Skeletal muscle cell (primary cell): ENCODE measurements around the gene PBXIP1.

Experiments
- DNase-seq: peaks from one replicate; pipeline ENCODE4 v3.0.0-alpha.2; 2010; ENCODE audit warnings: low read depth
- H3K4me3 ChIP-seq: 2 replicates; pipeline ENCODE4 v1.5.1; 2011; ENCODE audit warnings: low read depth, mild to moderate bottlenecking, control low read depth, low read length, moderate library complexity

Gene PBXIP1

DNA sequence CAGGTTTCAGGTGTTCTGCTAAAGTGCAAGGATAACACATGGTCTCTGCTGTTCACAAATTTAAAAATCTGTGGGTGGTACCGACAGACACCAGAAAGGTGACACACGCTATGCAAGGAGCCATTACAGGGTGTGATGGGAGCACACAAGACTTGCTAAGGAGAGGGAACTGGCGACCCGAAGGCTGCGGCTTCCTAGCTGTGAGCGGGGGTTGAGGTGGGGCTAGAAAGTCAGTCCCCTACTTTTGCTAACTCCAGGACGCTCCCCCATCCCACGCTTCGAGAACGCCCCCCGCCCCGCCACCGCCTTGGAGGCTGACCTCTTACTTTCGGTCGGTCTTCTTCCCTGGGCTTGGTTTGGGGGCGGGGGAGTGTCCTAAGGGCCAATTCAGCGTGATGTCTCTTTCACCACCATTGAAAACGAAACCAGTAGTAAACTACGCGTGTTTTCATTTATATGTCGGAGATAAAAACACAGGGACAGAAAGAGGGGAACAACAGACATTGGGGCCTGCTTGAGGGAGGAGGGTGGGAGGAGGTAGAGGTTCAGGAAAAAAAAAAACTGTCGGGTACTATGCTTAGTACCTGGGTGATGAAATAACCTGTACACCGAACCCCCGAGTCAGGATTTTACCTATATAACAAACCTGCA lies 19.6 kb upstream of the PBXIP1 start:
- DNase-seq: no peak
- H3K4me3 ChIP-seq: peak overlapping the region; percentile 72

DNA sequence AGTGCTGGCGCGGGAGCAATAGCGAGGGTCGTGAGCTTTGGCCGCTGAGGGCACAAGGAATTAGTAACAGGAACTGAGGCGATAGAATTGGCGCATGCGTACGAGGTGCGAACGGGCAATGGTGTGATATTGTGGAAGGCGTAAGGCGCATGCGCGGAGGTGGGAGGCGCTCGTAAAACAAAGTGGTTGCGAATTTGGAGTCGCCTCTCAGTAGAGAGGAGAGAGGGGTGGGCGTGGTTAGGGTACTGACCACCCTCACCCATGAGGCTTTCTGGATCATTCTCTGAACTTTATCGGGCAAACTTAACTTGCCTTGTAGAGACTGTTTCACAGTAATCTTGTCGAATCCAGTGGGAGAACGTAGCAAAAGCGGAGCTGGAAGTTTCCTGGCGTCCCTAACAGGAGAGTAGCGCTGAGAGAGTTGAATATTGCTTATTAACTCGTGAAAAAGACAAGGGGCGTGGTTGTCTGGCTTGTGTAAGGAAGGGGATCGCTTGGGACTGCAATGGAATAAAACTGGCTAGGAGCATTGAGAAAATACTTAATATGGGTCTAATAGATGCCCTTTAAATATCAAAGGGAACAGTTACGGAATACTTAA lies 19.0 kb upstream of the PBXIP1 start:
- H3K4me3 ChIP-seq: peak overlapping the region; percentile 72
- peak; percentile 73 for DNase-seq

DNA sequence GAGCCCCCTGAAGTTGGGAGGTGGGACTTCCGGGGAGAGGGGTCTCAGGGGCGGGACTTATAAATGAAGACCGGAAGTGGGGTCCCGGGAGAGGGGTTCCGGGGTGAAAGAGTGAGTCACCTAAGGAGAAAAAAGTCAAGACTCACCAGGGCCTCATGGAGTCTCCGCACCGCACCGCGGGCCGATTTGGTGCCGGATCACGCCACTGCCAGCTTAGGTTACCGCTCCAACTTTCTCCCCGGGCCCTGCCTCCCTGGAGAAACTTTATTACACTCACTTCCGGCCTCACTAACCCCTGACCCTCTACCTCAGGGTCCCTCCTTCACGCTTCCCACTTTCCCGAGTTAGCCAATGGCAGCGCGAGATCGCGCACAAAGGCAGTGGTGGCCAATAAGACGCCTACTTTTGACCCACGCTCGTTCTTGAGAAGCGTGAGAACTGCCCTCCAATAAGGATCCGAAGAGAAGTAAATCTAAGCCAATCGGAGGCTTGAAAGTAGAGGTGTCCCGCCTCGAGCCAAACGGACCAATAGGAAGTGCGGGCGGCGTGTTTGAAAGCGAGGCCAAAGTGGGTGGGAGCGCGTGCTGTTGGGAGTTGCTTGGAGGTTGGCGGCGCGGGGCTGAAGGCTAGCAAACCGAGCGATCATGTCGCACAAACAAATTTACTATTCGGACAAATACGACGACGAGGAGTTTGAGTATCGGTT lies 18.4 kb upstream of the PBXIP1 start, which contains the start of gene CKS1B:
CKS1B (plus strand) TSS at position 580 of the 706 bp plus-strand sequence; CDS start at position 645, 65 bp downstream.
- H3K4me3 ChIP-seq: peak within 1 kb of the TSS; percentile 72
- DNase-seq: peak; percentile 100

DNA sequence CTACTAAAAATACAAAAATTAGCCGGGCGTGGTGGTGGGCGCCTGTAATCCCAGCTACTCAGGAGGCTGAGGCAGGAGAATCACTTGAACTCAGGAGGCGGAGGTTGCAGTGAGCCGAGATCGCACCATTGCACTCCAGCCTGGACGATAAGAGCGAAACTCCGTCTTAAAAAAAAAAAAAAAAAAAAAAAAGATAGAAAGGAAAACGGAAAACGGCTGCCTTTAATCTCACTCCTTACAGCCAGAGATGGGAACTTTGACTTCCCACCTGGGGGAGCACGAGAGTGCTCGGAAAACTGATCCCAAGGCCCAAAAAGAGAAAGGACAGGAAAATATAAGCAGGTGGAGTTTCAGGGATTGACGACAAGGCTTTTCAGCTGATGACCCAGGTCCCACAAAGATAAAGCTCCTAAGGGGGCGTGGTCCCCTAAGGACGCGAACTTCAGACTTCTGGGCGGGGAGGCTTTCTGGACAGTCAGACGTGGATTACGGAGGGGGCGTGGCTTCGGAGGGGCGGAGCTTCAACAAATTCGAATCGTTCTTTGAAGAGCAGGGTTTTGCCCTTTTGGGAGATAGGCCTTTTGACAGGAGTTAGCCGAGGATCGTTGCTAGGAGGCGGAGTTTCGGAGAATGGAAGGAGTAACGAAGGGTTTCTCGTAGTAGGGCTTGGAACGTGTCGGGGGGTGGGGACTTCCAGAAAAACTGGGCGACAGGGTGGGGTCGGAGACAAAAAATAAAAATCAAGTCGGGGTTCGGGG lies 17.6 kb upstream of the PBXIP1 start:
- DNase-seq: peak; percentile 82
- peak overlapping the region; percentile 72 for H3K4me3 ChIP-seq

DNA sequence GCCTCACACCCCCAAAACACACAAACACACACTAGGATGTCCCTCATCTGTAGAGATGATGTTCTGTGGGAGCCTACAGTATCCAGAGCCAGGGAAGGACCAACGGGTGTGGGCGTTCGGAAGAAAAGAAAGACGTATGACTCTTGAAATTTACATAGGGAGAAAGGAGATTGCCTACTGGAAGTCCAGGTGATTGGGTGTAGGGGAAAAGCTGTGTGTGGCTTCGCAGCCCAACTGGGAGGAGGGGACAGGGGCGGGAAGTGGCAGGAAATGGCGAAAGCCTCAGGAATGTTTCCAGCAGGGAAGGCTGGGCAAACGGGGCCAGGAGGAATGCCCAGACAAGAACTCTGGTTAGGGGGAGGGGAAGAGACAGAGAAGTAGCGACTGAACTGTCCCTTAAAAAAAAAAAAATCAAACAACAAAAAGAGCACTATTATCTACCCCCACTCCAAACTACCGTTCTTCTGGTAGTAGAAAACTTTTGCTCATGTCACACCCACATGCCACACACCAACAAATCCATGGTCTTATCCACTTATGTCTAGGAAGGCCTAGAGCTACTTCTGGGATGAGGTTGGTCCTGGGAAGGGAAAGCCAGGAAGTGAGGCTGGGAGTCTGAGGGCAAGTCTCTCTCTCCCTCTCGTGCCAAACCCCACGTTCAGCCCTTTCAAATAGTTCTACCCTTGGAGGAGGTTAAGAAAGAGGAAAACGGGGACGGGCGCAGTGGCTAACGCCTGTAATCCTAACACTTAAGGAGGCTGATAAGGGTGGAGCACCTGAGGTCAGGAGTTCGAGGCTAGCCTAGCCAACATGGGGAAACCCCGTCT lies 16.8 kb upstream of the PBXIP1 start:
- peak; percentile 86 for DNase-seq
- H3K4me3 ChIP-seq: peak overlapping the region; percentile 72

DNA sequence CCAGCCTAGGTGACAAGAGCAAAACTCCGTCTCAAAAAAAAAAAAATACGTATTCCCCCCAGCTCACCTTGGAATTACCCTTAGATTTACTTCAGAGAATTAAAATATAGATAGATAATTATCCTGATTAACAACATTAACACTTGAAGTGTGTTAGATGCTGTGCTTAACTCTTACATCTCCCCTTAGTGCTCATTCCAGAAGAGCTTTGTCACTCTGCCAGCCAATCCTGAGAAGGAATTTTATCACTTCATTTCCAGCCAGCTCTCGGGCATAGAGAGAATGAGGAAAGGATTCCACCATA lies 16.3 kb upstream of the PBXIP1 start:
- no peak for DNase-seq
- H3K4me3 ChIP-seq: peak overlapping the region; percentile 39

DNA sequence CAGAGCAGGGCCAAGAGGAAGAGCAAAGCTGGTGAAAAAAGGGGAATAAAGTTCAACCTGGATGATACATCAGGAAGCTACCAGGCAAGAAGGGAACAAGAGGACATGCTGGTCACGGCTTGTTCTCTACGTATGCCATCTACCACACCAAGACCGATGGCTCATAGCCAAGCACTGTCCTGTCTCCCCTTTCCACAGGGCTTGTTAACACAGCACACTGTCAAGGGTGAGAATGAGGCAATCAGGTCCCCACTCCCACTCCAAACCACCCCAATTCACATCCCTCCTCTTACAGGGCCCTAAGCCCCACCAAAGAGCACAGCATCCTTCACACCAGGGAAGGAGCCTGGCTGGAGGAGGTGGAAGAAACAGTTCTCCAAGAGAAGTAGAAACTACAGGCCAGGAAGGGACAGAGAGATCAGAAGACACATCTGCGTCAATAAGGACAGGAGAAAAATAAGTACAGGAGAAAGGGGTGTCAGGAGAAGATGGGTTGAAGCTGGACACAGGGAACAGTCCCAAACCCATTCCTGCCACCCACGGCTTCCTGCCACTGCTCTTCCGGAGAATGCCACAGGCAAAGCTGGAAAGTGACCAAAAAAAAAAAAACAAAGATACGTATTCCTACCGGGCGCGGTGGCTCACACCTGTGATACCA lies 15.6 kb upstream of the PBXIP1 start:
- peak overlapping the region; percentile 94 for H3K4me3 ChIP-seq
- DNase-seq: no peak

DNA sequence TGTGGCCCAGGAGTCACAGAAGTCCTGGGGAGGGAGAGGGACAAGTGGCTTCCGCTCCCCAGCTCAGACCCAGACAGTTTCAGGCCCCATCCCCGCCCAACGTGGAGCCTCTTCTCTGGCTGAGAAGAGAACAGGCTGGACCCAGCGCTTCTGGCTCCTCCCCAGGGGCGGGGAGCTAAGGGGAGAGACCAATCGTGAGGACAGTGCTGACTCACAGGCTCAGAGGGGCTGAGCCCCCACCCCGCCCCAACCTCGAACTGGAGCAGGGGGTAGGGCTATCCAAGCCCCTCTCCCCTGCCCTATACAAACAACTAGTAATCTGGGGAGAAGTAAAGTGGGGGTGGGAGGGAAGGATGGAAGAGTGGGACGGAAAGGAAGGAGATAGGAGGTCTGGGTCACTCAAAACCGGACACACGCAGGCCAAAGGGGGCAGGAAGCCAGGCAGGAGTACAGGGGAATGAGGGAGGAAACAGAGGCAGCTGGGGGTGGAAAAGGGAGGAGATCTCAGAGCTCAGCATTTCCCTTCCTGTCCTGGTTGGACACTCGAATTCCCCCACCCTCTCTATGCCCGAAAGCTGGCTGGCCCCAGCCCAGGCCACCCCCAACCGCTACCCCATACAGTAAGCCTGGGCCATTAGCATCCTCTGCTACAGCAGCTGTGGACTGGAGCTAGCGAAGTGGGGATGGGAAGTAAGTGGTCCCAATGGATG lies 14.9 kb upstream of the PBXIP1 start, which contains the start of gene SHC1:
SHC1 (minus strand) TSS at position 117 of the 710 bp plus-strand sequence. CDS start 221 bp downstream, outside the sequence.
- peak; percentile 84 for DNase-seq
- H3K4me3 ChIP-seq: peak within 1 kb of the TSS; percentile 94

DNA sequence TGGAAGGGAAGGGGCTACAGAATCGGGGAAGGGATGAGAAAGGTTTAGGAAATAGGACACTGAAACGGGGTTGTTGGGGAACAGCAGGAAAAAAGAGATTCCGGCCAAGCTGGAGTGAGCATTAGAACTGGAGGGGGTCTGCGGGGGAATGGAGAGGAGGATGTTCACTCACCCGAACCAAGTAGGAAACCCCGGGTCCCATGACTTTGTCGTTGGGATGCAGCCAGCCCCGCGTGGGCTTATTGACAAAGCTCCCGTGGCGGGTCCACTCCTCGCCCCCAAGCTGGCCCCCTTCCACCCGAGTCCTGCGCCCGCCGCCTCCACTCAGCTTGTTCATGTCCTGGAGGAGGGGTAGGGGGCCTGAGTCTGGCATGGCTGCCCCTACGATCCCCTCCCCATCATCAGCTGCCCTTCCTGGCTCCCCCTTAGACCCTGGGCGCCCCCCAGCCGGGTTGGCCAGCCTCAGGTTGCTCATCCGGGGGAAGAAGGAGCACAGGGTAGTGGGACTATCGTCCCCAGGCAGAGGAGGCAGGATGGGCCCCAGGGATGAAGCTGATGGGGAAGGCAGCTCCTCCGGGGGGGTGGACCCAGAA lies 14.1 kb upstream of the PBXIP1 start:
- H3K4me3 ChIP-seq: peak overlapping the region; percentile 94
- DNase-seq: no peak

DNA sequence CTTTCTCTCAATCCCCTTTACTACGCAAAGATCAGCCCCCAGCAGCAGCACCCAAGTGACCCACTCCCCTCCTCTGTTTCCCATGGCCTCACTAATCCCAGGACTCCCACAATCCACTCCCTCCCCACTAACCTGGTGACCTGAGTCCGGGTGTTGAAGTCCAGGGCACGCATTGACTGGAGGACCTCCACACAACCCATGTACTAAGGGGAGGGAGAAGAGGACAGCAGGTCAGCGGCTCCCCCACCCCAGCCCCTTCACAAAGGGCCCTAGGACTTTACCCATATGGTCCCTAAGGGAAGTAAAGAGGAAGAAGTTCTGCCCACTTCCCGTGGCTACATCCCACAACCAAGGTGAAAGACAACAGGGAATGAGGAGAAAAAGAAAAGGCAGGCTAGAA lies 13.3 kb upstream of the PBXIP1 start:
- DNase-seq: no peak
- H3K4me3 ChIP-seq: peak overlapping the region; percentile 94

DNA sequence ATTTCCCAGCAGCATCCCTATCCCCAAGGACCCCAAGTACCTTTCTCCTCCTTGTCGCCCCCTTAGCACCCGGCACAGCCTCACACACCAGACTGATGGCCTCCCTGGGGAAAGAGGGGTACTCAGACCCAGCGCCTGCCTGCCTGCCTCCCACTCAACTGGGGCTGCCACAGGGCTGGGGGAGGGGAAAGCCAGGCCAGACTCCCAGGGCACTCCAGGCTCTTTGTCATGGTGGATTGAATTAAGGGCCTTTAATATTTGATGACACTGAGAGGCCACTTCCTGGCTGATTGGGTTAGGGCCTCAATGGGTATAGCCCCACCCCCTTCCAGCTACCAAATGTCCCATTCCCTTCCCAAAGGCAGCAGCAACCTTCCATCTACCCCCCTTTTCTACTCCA lies 12.8 kb upstream of the PBXIP1 start:
- no peak for DNase-seq
- peak overlapping the region; percentile 94 for H3K4me3 ChIP-seq

DNA sequence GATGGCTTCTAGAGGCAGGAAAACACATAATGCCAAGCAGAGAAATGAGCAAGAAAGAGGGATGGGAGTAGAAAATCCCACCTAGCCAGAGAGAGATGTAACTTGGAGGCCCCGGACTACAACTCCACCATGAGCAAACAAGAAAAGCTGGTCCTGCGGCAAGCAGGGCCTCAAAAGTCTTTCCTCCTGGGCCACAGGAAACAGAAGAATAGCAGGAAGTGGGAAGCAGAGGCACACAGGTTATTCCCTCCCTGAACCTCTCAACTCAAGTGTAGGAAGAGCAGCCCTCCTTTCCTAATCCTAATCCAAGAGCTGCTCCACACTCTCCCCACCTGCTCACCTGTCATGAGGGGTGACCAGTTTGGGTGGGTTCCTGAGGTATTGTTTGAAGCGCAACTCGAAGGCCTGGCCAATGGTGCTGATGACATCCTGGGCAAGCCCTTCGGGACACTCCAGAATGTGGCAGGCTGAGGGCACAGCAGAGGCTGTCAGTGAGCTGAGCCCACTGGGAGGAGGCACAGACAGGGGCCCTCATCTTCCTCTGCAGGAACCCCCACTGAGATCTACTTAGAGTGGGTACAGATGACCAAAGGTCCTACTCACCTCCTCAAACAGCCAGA lies 11.5 kb upstream of the PBXIP1 start:
- DNase-seq: no peak
- peak overlapping the region; percentile 94 for H3K4me3 ChIP-seq

DNA sequence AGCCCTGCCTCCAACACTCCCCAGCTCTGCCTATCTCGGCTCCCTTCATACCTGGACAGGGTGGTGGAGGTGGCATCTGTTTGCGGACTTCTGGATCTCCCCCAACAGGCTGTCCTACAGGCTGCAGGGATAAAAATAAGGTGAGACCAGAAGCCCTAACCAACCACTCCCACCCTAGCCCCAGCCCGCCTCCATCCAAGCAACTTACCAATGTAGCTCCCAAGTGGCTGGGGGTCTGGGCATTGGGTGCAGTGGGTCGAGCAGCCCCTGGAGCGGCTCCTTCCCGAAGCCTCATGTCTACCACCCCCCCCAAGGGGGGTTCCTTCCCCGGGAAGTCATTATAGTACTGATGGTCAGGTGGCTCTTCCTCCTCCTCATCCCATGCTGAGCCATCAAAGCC lies 10.2 kb upstream of the PBXIP1 start:
- H3K4me3 ChIP-seq: no peak overlapping the region
- DNase-seq: no peak

DNA sequence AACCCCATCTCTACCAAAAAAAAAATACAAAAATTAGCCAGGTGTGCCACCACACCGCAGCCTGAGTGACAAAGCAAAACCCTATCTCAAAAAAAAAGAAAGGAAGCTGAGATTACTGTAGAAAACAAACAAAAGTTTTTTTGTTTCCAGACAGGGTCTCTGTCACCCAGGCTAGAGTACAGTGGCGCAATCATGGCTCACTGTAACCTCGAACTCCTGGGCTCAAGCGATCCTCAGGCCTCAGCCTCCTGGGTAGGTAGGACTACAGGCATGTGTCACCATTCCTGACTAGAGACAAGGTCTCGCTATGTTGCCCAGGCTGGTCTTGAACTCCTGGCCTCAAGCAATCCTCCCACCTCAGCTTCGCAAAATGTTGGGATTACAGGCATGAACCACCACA lies 8.5 kb upstream of the PBXIP1 start:
- no peak for DNase-seq
- H3K4me3 ChIP-seq: no peak overlapping the region

DNA sequence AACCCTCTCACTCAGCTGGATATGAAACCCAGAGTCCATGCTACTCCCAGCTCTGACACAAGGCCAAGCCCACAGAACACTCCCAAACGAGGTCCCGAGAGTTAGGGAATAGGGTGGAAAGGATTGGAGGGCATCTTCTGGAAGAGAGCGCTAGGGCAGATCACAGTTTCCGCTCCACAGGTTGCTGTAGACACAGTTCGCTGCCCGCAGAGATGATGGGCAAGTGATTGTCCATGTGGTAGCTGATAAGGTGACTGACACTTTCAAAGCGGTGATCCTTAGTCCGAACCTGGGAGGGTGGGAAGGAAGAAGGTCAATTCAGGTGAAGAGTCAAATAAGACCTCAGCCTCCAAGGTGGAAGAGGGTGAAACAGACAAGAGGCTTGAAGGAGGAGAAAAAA lies 7.7 kb upstream of the PBXIP1 start:
- no peak overlapping the region for H3K4me3 ChIP-seq
- DNase-seq: no peak

DNA sequence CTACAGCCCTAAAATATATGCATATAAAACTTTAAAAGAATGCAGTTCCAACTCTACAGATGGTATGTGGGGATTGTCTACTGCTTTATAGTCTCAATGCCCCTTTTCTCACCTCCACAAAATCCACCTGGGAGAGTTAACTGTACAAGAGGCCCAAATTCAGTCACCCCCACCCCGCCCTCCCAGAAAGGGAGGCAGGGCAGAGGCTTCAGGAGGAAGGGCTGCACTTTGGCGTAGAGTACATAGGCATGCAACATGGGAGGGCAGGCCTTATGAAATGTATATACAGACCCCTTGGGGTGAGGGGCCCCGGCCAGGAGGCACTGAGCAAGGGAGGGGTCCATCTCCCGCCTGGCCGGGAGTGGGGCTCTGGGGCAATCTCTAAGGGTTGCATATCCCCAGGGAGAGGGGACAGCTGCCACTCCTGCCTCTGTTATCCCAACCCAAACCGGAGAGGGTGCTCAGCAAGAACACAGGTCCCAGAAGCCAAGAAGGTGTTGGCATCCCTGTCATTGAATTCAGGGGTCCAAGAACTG lies 7.0 kb upstream of the PBXIP1 start:
- H3K4me3 ChIP-seq: no peak overlapping the region
- no peak for DNase-seq

DNA sequence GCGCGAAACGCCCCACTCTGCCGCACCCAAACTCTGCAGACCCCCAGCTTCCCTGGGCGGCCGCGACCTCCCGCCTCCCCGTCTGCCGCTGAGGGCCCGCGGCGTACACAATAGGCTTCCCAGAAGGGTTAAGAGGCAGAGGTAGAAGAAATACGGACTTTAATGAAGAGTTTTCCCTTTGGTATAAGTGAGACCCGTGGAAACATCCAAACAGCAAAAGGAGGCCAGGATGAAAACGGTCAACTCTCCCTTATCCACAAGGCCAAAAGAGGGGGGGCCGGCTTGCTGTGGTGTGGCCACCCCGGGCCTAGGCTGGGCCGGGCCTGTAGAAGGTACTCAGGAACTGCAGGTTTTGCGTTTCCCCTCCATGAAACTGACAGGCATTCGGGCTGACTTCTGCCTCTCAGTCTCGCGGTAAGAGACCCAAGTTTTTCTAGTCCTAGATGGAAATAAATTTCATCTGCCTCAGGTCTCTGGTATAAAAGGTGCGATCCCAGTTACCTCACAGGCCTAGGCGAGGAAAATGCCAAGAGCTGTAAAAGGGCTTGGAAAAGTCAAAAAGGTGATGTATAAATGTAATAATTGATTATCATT lies 6.4 kb upstream of the PBXIP1 start:
- peak overlapping the region; percentile 67 for H3K4me3 ChIP-seq
- DNase-seq: no peak
